ENCODE measurements around the gene OARD1. TPM values are rescaled to one million over a fixed set of nuclear protein-coding genes. Genes with fewer than 3 reads are reported as not detected.

The OARD1 gene
- total and polyA plus RNA-seq, 2 of the 8 experiments (the other 6 are each of a cell fraction or from before 2014, with no cell fraction given) = 16.8 to 35.8 TPM

DNA sequence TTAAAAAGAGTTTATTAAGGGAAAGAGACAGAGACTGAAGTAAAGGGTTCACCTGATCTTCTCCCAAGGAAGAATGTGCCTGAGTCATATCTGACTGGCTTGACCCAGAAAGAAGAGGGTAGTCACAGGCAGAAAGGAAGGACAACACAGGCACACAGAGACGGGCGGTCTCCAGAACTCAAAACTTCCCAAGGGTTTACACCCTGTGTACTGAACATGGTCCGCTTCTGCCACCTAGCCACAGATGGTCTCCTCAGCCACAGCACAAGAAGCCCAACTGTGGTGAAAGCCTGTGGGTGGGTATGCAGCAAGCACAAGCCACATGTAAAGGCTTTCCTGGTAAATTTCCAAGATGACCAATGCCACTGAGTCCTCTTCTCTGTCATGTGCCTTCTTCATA, 50.3 kb downstream of the OARD1 start:
- Histone ChIP-seq H2AK5ac (ENCODE audit: low read depth, low read length) (no peak overlapping the region), H3K4me3 (ENCODE audit: extremely low read depth in 1 of 4, insufficient read depth in 2 of 4, low read depth in 3 of 4, low read length in 4 of 4) (no peak overlapping the region), H3K36me3 (ENCODE audit: control insufficient read depth in 2 of 4, insufficient read depth in 4 of 4, low read length in 3 of 4) (no peaks in the 10 kb centered on the region), H3K18ac (ENCODE audit: extremely low read depth, low read length) (no peak overlapping the region), H4K91ac (replicated peaks; ENCODE audit: insufficient read length, low read length) (no peak overlapping the region), H3K9me3 (ENCODE audit: insufficient read depth in 2 of 2, low read depth in 1 of 2, low read length in 1 of 2) (no peaks in the 10 kb centered on the region), H3K14ac (ENCODE audit: insufficient read length) (no peak overlapping the region), H3K27ac (ENCODE audit: low read depth, low read length) (no peak overlapping the region), H3K27me3 (replicated peaks in 1 of 4; ENCODE audit: control insufficient read depth in 3 of 4, extremely low read depth in 1 of 4, insufficient read depth in 3 of 4, low read length in 3 of 4) (no peaks in the 10 kb centered on the region), H3K9ac (replicated peaks in 1 of 4; ENCODE audit: extremely low read depth in 1 of 4, low read depth in 3 of 4, low read length in 3 of 4) (no peak overlapping the region), H2BK12ac (ENCODE audit: low read depth, low read length) (no peak overlapping the region), H3K4me2 (ENCODE audit: insufficient read depth in 1 of 2, low read depth in 2 of 2, low read length in 2 of 2) (no peak overlapping the region), H4K8ac (ENCODE audit: extremely low read depth, insufficient read depth, low read length) (no peak overlapping the region), H3K23ac (ENCODE audit: insufficient read length) (no peak overlapping the region), H3K56ac (replicated peaks; ENCODE audit: insufficient read length, low read depth, low read length) (no peak overlapping the region), H3K4me1 (replicated peaks in 1 of 4; ENCODE audit: control insufficient read depth in 3 of 4, insufficient read depth in 4 of 4, low read length in 3 of 4) (no peaks in the 10 kb centered on the region; a peak in 2 of 7 replicates), H3K79me2 (ENCODE audit: control insufficient read depth in 1 of 2, insufficient read depth in 2 of 2, low read length in 2 of 2) (no peaks in the 10 kb centered on the region), H3K79me1 (ENCODE audit: low read depth, low read length) (no peaks in the 10 kb centered on the region), H2BK20ac (ENCODE audit: low read length) (no peak overlapping the region), H4K5ac (ENCODE audit: insufficient read length, low read depth, low read length) (no peak overlapping the region), H2BK5ac (ENCODE audit: low read depth, low read length) (no peak overlapping the region), H2BK15ac (ENCODE audit: low read length) (no peak overlapping the region), H4K20me1 (replicated peaks in 1 of 2; ENCODE audit: control insufficient read depth in 1 of 2, insufficient read depth in 2 of 2, low read length in 2 of 2) (no peaks in the 10 kb centered on the region), H3K23me2 (ENCODE audit: low read depth, low read length) (no peaks in the 10 kb centered on the region), H2AFZ (ENCODE audit: low read length) (no peak overlapping the region), H3K4ac (replicated peaks; ENCODE audit: insufficient read length, low read depth, low read length) (no peak overlapping the region), H2BK120ac (replicated peaks; ENCODE audit: low read depth, low read length) (no peak overlapping the region)
- 90% methylated on average over 3 of the region's 3 CpGs; no CpG with 5 or more reads in 1 of the 2 experiments for WGBS, 2 experiments (ENCODE audit: extremely low coverage in 1 of 2, insufficient coverage in 1 of 2, insufficient read length in 1 of 2, insufficient replicate concordance in 2 of 2, low coverage in 1 of 2, low lambda C conversion rate in 2 of 2, missing lambda C conversion rate in 1 of 2)
- CTCF ChIA-PET (ENCODE audit: partially characterized antibody) = interaction anchor here (1.3 to 11.8 kb wide), 5 partner anchors 10 to 170 kb away, joined by 3 to 199 read pairs (median 5); no protein-coding TSS in a partner anchor
- peak; percentile 63 to 73 for TF ChIP-seq RAD21 (IDR thresholded peaks at IDR 0.05 in 1 of 2, conservative IDR thresholded peaks at IDR 0.05 in 1 of 2; ENCODE audit: low read depth in 2 of 2, low read length in 2 of 2)
- TF ChIP-seq SIN3A (conservative IDR thresholded peaks at IDR 0.05 in 1 of 2, IDR thresholded peaks at IDR 0.05 in 1 of 2; ENCODE audit: low read depth in 1 of 2, low read length in 2 of 2) = no peak
- TF ChIP-seq EZH2 (IDR thresholded peaks at IDR 0.05; ENCODE audit: low read depth, low read length, severe bottlenecking) = no peak
- no peak for TF ChIP-seq SAP30 (IDR thresholded peaks at IDR 0.05; ENCODE audit: insufficient read depth, insufficient replicate concordance, low read length)
- TF ChIP-seq, protein P1, sequence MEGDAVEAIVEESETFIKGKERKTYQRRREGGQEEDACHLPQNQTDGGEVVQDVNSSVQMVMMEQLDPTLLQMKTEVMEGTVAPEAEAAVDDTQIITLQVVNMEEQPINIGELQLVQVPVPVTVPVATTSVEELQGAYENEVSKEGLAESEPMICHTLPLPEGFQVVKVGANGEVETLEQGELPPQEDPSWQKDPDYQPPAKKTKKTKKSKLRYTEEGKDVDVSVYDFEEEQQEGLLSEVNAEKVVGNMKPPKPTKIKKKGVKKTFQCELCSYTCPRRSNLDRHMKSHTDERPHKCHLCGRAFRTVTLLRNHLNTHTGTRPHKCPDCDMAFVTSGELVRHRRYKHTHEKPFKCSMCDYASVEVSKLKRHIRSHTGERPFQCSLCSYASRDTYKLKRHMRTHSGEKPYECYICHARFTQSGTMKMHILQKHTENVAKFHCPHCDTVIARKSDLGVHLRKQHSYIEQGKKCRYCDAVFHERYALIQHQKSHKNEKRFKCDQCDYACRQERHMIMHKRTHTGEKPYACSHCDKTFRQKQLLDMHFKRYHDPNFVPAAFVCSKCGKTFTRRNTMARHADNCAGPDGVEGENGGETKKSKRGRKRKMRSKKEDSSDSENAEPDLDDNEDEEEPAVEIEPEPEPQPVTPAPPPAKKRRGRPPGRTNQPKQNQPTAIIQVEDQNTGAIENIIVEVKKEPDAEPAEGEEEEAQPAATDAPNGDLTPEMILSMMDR (IDR thresholded peaks at IDR 0.05; ENCODE audit: control extremely low read depth in 1 of 3, insufficient read depth in 1 of 3, low read depth in 1 of 3, low read length in 3 of 3) = peak; percentile 38 to 52 (median 48)
- DNase-seq (ENCODE audit: low read depth in 1 of 2, low spot score in 2 of 2) (no peak), FAIRE-seq (no peak)
- POLR2A ChIA-PET (ENCODE audit: partially characterized antibody) = no interaction called here
